Transverse colon (tissue), 4 donors: ENCODE results near the gene UGT2A3.
A peak's percentile ranks its signal among the peaks of the same experiment; 100 is the strongest.

ENCODE experiments used
- POLR2A ChIP-seq: fragments of 450-650 bp; IDR thresholded peaks from one replicate; pipeline ENCODE4 v1.6.1; 2016; ENCODE audit warnings: antibody characterized with exemption, mild to moderate bottlenecking, moderate library complexity
- POLR2AphosphoS5 ChIP-seq, 3 donors: sonication (generic); formaldehyde crosslinking; IDR thresholded peaks; one replicate each; pipeline ENCODE4 v1.6.1; 2016; ENCODE audit warnings: antibody characterized with exemption in 3 of 3
- TF ChIP-seq, protein P1 (sequence below), 5 experiments: fragments of 200-600 bp in 3 of 5; fragments of 450-650 bp in 2 of 5; sonication (generic) in 3 of 5; IDR thresholded peaks; 1 replicate in 2 of 5; 2 replicates in 3 of 5; pipeline ENCODE4 v1.5.1; 2016 to 2017; ENCODE audit warnings: antibody characterized with exemption in 5 of 5, inconsistent platforms in 3 of 5, mild to moderate bottlenecking in 2 of 5, moderate library complexity in 1 of 5

DNA sequence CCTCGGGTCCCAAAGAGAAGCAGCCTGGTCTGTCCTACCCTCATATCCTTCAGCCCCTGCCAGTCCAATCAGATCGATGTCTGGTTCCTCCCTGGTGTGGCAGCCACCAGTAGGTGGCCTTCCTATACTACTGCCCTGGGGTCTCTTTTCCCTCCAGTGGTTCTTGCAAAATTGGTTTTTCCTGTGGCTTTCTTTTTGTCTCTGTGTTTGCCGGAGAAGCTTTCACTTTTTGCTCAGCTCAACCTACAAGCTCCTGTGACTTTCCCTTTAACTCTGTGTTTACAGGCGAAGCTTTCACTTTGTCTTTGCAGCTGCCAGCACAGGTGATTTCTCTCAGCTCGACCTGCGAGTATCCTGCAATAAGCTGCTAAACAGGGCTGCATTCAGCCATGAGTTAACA is 46.8 kb downstream of the UGT2A3 start:
- TF ChIP-seq POLR2AphosphoS5 (IDR thresholded peaks at IDR 0.05) (peak in 1 of 3 donors; percentile 13), POLR2A (no peak)
- TF ChIP-seq, protein P1, sequence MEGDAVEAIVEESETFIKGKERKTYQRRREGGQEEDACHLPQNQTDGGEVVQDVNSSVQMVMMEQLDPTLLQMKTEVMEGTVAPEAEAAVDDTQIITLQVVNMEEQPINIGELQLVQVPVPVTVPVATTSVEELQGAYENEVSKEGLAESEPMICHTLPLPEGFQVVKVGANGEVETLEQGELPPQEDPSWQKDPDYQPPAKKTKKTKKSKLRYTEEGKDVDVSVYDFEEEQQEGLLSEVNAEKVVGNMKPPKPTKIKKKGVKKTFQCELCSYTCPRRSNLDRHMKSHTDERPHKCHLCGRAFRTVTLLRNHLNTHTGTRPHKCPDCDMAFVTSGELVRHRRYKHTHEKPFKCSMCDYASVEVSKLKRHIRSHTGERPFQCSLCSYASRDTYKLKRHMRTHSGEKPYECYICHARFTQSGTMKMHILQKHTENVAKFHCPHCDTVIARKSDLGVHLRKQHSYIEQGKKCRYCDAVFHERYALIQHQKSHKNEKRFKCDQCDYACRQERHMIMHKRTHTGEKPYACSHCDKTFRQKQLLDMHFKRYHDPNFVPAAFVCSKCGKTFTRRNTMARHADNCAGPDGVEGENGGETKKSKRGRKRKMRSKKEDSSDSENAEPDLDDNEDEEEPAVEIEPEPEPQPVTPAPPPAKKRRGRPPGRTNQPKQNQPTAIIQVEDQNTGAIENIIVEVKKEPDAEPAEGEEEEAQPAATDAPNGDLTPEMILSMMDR (IDR thresholded peaks at IDR 0.05): peak in 3 of 5 experiments; percentile 25 to 44 (median 37)
